CD14-positive monocyte (primary cell): Measurements from ENCODE around the gene CSNK2A2. TPM values are rescaled to one million over a fixed set of nuclear protein-coding genes. Genes with fewer than 3 reads are reported as not detected.

Experiments
- DNase-seq, 3 donors: peaks; one replicate each; pipeline ENCODE4 v3.0.0-alpha.2; 2011 to 2022
- H2AFZ ChIP-seq: 2 replicates; pipeline ENCODE4 v1.6.0; 2012; ENCODE audit warnings: mild to moderate bottlenecking, low read depth, low read length, inconsistent platforms; ENCODE audit not compliant: insufficient read depth, poor library complexity, severe bottlenecking
- H3K27ac ChIP-seq, 2 donors: 1 replicate in 1 of 2; 2 replicates in 1 of 2; pipeline ENCODE4 v1.5.1; 2012 to 2013; ENCODE audit warnings: low read length in 2 of 2, control low read depth in 1 of 2, inconsistent platforms in 1 of 2, low read depth in 1 of 2, mild to moderate bottlenecking in 1 of 2
- H3K27me3 ChIP-seq, 2 donors: one replicate each; pipeline versions ENCODE4 v1.6.0 to v1.6.1; 2011 to 2013; ENCODE audit warnings: low read length in 2 of 2; ENCODE audit not compliant: control insufficient read depth in 2 of 2, insufficient read depth in 2 of 2
- H3K36me3 ChIP-seq, 2 donors: replicated peaks in 1 of 2; 1 replicate in 1 of 2; 2 replicates in 1 of 2; pipeline versions ENCODE4 v1.5.1 to v1.6.1; 2012 to 2013; ENCODE audit warnings: low read length in 2 of 2, control low read depth in 1 of 2, inconsistent platforms in 1 of 2, mild to moderate bottlenecking in 1 of 2; ENCODE audit not compliant: insufficient read depth in 2 of 2, control insufficient read depth in 1 of 2
- H3K4me1 ChIP-seq, 2 donors: 1 replicate in 1 of 2; 2 replicates in 1 of 2; pipeline versions ENCODE4 v1.5.1 to v1.6.1; 2012 to 2013; ENCODE audit warnings: low read length in 2 of 2, control low read depth in 1 of 2, inconsistent platforms in 1 of 2, mild to moderate bottlenecking in 1 of 2, moderate library complexity in 1 of 2; ENCODE audit not compliant: insufficient read depth in 2 of 2, control insufficient read depth in 1 of 2
- H3K4me2 ChIP-seq: replicated peaks from 2 replicates; pipeline ENCODE3; 2012; ENCODE audit warnings: low read length, moderate library complexity, mild to moderate bottlenecking; ENCODE audit not compliant: poor library complexity, severe bottlenecking; ENCODE audit errors: extremely low read depth
- H3K4me3 ChIP-seq, 3 experiments: fragments of 200-600 bp in 1 of 3; sonication (generic) in 1 of 3; replicated peaks in 1 of 3; 1 replicate in 2 of 3; 2 replicates in 1 of 3; pipeline ENCODE4 v1.5.1; 2011 to 2013; ENCODE audit warnings: low read length in 3 of 3, mild to moderate bottlenecking in 3 of 3, control low read depth in 2 of 3, low read depth in 2 of 3, inconsistent platforms in 1 of 3, moderate library complexity in 1 of 3
- H3K79me2 ChIP-seq: 2 replicates; pipeline ENCODE4 v1.6.0; 2012; ENCODE audit warnings: mild to moderate bottlenecking, control low read depth, inconsistent platforms, low read length, moderate library complexity; ENCODE audit not compliant: insufficient read depth
- H3K9ac ChIP-seq: 2 replicates; pipeline ENCODE4 v1.6.0; 2017; ENCODE audit warnings: low read length, mild to moderate bottlenecking; ENCODE audit not compliant: insufficient read depth, poor library complexity, severe bottlenecking
- H3K9me3 ChIP-seq, 2 donors: replicated peaks in 1 of 2; 1 replicate in 1 of 2; 2 replicates in 1 of 2; pipeline versions ENCODE4 v1.5.1 to v1.6.1; 2012 to 2013; ENCODE audit warnings: low read length in 2 of 2, control low read depth in 1 of 2; ENCODE audit not compliant: control insufficient read depth in 1 of 2, insufficient read depth in 1 of 2
- H4K20me1 ChIP-seq: 2 replicates; pipeline ENCODE4 v1.6.0; 2012; ENCODE audit warnings: mild to moderate bottlenecking, low read length, control low read depth, moderate library complexity; ENCODE audit not compliant: insufficient read depth
- H3K27ac Mint-ChIP-seq, 7 donors: one replicate each; pipeline ENCODE4 v1.8.0; 2020; ENCODE audit warnings: mild to moderate bottlenecking in 7 of 7, mixed read lengths in 7 of 7, moderate library complexity in 6 of 7, inconsistent platforms in 2 of 7
- H3K27me3 Mint-ChIP-seq, 3 donors: one replicate each; pipeline ENCODE4 v1.8.0; 2021 to 2022; ENCODE audit warnings: low read depth in 3 of 3, mild to moderate bottlenecking in 3 of 3, mixed read lengths in 3 of 3, moderate library complexity in 3 of 3, inconsistent platforms in 1 of 3
- H3K36me3 Mint-ChIP-seq, 2 donors: one replicate each; pipeline ENCODE4 v1.8.0; 2020; ENCODE audit warnings: mixed read lengths in 2 of 2, inconsistent platforms in 1 of 2, mild to moderate bottlenecking in 1 of 2
- H3K4me1 Mint-ChIP-seq: one replicate; pipeline ENCODE4 v1.8.0; 2020; ENCODE audit warnings: mild to moderate bottlenecking, mixed read lengths
- H3K4me3 Mint-ChIP-seq, 2 donors: one replicate each; pipeline ENCODE4 v1.8.0; 2020; ENCODE audit warnings: mild to moderate bottlenecking in 2 of 2, mixed read lengths in 2 of 2, moderate library complexity in 1 of 2
- H3K9me3 Mint-ChIP-seq, 7 donors: one replicate each; pipeline ENCODE4 v1.8.0; 2020 to 2022; ENCODE audit warnings: mixed read lengths in 7 of 7, mild to moderate bottlenecking in 6 of 7, moderate library complexity in 6 of 7, inconsistent platforms in 2 of 7
- CTCF ChIP-seq: fragments of 200-600 bp; IDR thresholded peaks from one replicate; pipeline ENCODE4 v1.8.0; 2022; ENCODE audit warnings: antibody characterized with exemption, mild to moderate bottlenecking
- WGBS: methylation state at CpG from one replicate; pipeline ENCODE4 v1.1.5; 2013; ENCODE audit warnings: missing lambda C conversion rate; ENCODE audit not compliant: insufficient coverage; 5-methylcytosine and 5-hydroxymethylcytosine counted together
- intact Hi-C, 2 donors: fragments of 100-400 bp; cut with micrococcal nuclease; formaldehyde crosslinking; loops; one replicate each; pipeline versions ENCODE4 v1.15.0 to v1.15.1; 2023
- polyA plus RNA-seq, 3 donors: library from polyadenylated mRNA; depleted of rRNA in 1 of 3; unstranded in 2 of 3; stranded (reverse) in 1 of 3; fragments of 300-500 nt in 2 of 3; fragments of >200 nt in 1 of 3; fragmentation: Illumina TruSeq in 2 of 3; gene quantifications; 1 replicate in 2 of 3; 2 replicates in 1 of 3; pipeline ENCODE4 v1.2.3, GENCODE V29; 2012 to 2021

The CSNK2A2 gene
- polyA plus RNA-seq, 3 donors = 1.6 to 24.7 (median 9.2) TPM

DNA sequence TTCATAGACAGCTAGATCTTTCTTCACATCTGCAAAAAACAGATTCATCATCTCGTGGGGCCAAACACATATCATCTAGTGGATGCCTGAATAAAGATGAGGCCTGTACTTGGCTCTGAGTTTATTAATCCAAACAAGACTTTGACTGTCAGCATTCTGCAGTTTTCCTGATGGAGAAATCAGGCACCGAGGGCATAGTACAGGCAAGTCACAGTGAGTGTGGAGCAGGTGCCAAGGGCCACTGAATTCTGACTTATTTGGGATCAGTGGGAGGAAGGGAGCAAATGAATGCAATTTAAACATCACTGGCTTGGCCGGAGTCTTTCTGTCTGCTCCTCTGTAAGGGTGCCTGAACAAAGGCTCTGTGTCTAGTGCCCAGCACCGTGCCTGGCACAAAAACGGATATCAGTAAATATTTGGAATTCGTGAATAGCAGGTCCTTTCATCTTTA, 69.7 kb downstream of the CSNK2A2 start:
- H3K27me3 Mint-ChIP-seq = no peaks in the 10 kb centered on the region
- Histone ChIP-seq H3K9me3 (no peaks in the 10 kb centered on the region), H3K4me3 (peak overlapping the region; percentile 91 to 98 (median 94)), H3K27ac (no peak overlapping the region), H3K9ac (peak overlapping the region; percentile 87), H3K4me1 (peaks cover 21 to 30% of the 10 kb centered on the region in 2 donors), H3K79me2 (peaks cover 60% of the 10 kb centered on the region), H2AFZ (peak overlapping the region; percentile 9), H4K20me1 (peaks cover 43% of the 10 kb centered on the region), H3K4me2 (peak overlapping the region; percentile 94), H3K27me3 (no peaks in the 10 kb centered on the region), H3K36me3 (no peaks in the 10 kb centered on the region)
- H3K4me3 Mint-ChIP-seq = peak overlapping the region; percentile 87 to 95
- TF ChIP-seq CTCF = no peak
- H3K27ac Mint-ChIP-seq = peak overlapping the region; percentile 72 to 96 (median 85)
- H3K4me1 Mint-ChIP-seq = peaks cover 35% of the 10 kb centered on the region
- intact Hi-C loops = loop anchor here (10.0 kb wide), 2 partner anchors 113 to 393 kb away; partner anchors contain the start of gene KATNB1 (in 1 of the 2)
- H3K9me3 Mint-ChIP-seq = peaks cover 0 to 3% (median 0%) of the 10 kb centered on the region in 7 donors
- WGBS = 17% methylated on average over 1 of the region's 6 CpGs
- peaks cover 0 to 3% of the 10 kb centered on the region in 2 donors for H3K36me3 Mint-ChIP-seq
- no peak for DNase-seq

DNA sequence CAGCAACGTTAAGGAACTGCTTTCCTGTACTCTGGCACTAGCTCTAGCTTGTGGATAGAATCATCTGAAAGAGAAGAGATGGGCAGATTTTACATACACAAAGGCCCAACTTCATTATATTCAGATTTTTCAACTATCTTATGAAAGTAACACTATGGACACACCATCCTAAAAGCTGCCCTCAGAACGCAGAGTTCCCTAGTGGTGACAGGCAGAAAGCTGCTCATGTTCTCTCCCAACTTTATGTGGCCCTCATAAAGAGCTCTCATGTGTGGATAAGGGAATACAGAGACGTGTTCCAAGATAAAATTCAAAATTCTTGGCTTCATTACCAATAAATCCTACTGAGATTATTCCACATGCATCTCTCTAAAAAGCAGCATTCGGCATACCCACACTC, 70.3 kb downstream of the CSNK2A2 start:
- no peak for DNase-seq
- Mint-ChIP-seq H3K36me3 (peaks cover 0 to 3% of the 10 kb centered on the region in 2 donors), H3K4me1 (peaks cover 35% of the 10 kb centered on the region), H3K9me3 (peaks cover 0 to 3% (median 0%) of the 10 kb centered on the region in 7 donors), H3K27me3 (no peaks in the 10 kb centered on the region), H3K27ac (peak overlapping the region in 6 of 7 donors; percentile 25 to 93 (median 78)), H3K4me3 (peak overlapping the region; percentile 37 to 53)
- peaks cover 65% of the 10 kb centered on the region for H3K79me2 ChIP-seq
- peak overlapping the region in 1 of 3 experiments; percentile 98 for H3K4me3 ChIP-seq
- H3K4me2 ChIP-seq = peak overlapping the region; percentile 94
- intact Hi-C loops = loop anchor here (10.0 kb wide), 2 partner anchors 113 to 393 kb away; partner anchors contain the start of gene KATNB1 (in 1 of the 2)
- no peaks in the 10 kb centered on the region for H3K36me3 ChIP-seq
- H3K4me1 ChIP-seq = peaks cover 21 to 30% of the 10 kb centered on the region in 2 donors
- TF ChIP-seq CTCF = no peak
- H2AFZ ChIP-seq = no peak overlapping the region
- H3K9ac ChIP-seq = no peak overlapping the region
- H4K20me1 ChIP-seq = peaks cover 43% of the 10 kb centered on the region
- no peaks in the 10 kb centered on the region for H3K9me3 ChIP-seq
- peak overlapping the region in 1 of 2 donors; percentile 15 for H3K27ac ChIP-seq
- no peaks in the 10 kb centered on the region for H3K27me3 ChIP-seq
- no CpG with 5 or more reads among the region's 4 CpGs for WGBS
